HL-60 (cell line): Measurements from ENCODE around the gene RAB3A.

Experiments
- POLR2AphosphoS5 ChIP-seq: IDR thresholded peaks from 2 replicates; pipeline ENCODE4 v1.6.1; 2012; ENCODE audit warnings: low read depth
- TF ChIP-seq, protein P1 (sequence below): IDR thresholded peaks from 2 replicates; pipeline ENCODE4 v1.6.1; 2012; ENCODE audit warnings: low read depth; ENCODE audit not compliant: insufficient replicate concordance
- TF ChIP-seq, protein P2 (sequence below): IDR thresholded peaks from one replicate; pipeline ENCODE4 v1.5.1; 2011; ENCODE audit warnings: low read length, control low read depth, inconsistent platforms; ENCODE audit not compliant: insufficient read depth

DNA sequence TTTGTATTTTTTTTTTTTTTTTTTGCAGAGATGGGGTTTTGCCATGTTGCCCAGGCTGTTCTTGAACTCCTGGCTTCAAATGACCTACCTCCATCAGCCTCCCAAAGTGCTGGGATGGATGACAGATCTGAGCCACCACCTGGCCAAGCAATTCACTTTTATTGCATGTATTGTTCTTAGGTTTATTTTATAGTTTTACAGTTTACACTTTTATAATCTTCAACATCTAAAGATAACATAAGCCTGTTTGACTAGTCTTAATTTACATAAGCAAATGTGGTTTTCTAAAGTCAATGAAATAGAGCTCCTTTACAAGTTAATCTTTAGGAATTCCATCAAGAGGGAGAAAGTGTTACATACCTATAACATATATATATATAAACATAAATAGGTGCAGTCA is 20.3 kb downstream of the RAB3A start:
- TF ChIP-seq POLR2AphosphoS5: no peak
- TF ChIP-seq, protein P1, sequence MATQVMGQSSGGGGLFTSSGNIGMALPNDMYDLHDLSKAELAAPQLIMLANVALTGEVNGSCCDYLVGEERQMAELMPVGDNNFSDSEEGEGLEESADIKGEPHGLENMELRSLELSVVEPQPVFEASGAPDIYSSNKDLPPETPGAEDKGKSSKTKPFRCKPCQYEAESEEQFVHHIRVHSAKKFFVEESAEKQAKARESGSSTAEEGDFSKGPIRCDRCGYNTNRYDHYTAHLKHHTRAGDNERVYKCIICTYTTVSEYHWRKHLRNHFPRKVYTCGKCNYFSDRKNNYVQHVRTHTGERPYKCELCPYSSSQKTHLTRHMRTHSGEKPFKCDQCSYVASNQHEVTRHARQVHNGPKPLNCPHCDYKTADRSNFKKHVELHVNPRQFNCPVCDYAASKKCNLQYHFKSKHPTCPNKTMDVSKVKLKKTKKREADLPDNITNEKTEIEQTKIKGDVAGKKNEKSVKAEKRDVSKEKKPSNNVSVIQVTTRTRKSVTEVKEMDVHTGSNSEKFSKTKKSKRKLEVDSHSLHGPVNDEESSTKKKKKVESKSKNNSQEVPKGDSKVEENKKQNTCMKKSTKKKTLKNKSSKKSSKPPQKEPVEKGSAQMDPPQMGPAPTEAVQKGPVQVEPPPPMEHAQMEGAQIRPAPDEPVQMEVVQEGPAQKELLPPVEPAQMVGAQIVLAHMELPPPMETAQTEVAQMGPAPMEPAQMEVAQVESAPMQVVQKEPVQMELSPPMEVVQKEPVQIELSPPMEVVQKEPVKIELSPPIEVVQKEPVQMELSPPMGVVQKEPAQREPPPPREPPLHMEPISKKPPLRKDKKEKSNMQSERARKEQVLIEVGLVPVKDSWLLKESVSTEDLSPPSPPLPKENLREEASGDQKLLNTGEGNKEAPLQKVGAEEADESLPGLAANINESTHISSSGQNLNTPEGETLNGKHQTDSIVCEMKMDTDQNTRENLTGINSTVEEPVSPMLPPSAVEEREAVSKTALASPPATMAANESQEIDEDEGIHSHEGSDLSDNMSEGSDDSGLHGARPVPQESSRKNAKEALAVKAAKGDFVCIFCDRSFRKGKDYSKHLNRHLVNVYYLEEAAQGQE: no peak
- TF ChIP-seq, protein P2, sequence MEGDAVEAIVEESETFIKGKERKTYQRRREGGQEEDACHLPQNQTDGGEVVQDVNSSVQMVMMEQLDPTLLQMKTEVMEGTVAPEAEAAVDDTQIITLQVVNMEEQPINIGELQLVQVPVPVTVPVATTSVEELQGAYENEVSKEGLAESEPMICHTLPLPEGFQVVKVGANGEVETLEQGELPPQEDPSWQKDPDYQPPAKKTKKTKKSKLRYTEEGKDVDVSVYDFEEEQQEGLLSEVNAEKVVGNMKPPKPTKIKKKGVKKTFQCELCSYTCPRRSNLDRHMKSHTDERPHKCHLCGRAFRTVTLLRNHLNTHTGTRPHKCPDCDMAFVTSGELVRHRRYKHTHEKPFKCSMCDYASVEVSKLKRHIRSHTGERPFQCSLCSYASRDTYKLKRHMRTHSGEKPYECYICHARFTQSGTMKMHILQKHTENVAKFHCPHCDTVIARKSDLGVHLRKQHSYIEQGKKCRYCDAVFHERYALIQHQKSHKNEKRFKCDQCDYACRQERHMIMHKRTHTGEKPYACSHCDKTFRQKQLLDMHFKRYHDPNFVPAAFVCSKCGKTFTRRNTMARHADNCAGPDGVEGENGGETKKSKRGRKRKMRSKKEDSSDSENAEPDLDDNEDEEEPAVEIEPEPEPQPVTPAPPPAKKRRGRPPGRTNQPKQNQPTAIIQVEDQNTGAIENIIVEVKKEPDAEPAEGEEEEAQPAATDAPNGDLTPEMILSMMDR: no peak
